Neural cell (in vitro differentiated cells): Measurements from ENCODE around the gene AFF1.

Source experiments
- EP300 ChIP-seq: fragments of 450-650 bp; conservative IDR thresholded peaks from 2 replicates; pipeline ENCODE4 v1.6.1; 2014; ENCODE audit warnings: antibody characterized with exemption, mild to moderate bottlenecking, moderate library complexity; ENCODE audit not compliant: poor library complexity, severe bottlenecking
- EZH2 ChIP-seq: fragments of 200-600, 300-800 bp; shearing (Covaris generic), sonication (generic); IDR thresholded peaks from 2 replicates; pipeline ENCODE4 v1.6.1; 2014; ENCODE audit warnings: antibody characterized with exemption, low read length, borderline replicate concordance, mild to moderate bottlenecking; ENCODE audit not compliant: insufficient read depth, poor library complexity, severe bottlenecking
- MXI1 ChIP-seq: fragments of 450-650 bp; conservative IDR thresholded peaks from 2 replicates; pipeline ENCODE4 v1.6.1; 2014; ENCODE audit warnings: antibody characterized with exemption, mild to moderate bottlenecking; ENCODE audit not compliant: poor library complexity, severe bottlenecking
- POLR2AphosphoS5 ChIP-seq: IDR thresholded peaks from 2 replicates; pipeline ENCODE4 v1.6.1; 2012
- RAD21 ChIP-seq: fragments of 450-650 bp; conservative IDR thresholded peaks from 2 replicates; pipeline ENCODE4 v1.6.1; 2014; ENCODE audit warnings: antibody characterized with exemption, mild to moderate bottlenecking, moderate library complexity
- SMC3 ChIP-seq: fragments of 450-650 bp; conservative IDR thresholded peaks from 2 replicates; pipeline ENCODE4 v1.6.1; 2014; ENCODE audit warnings: antibody characterized with exemption, mild to moderate bottlenecking, moderate library complexity; ENCODE audit not compliant: poor library complexity
- TAF1 ChIP-seq: IDR thresholded peaks from 2 replicates; pipeline ENCODE4 v1.6.1; 2012; ENCODE audit warnings: low read depth
- TF ChIP-seq, protein P1 (sequence below): fragments of 450-650 bp; IDR thresholded peaks from 2 replicates; pipeline ENCODE4 v1.5.1; 2014; ENCODE audit warnings: antibody characterized with exemption, mild to moderate bottlenecking, moderate library complexity; ENCODE audit not compliant: poor library complexity, severe bottlenecking
- TF ChIP-seq, protein P2 (sequence below): IDR thresholded peaks from 2 replicates; pipeline ENCODE4 v1.6.1; 2012; ENCODE audit warnings: borderline replicate concordance

DNA sequence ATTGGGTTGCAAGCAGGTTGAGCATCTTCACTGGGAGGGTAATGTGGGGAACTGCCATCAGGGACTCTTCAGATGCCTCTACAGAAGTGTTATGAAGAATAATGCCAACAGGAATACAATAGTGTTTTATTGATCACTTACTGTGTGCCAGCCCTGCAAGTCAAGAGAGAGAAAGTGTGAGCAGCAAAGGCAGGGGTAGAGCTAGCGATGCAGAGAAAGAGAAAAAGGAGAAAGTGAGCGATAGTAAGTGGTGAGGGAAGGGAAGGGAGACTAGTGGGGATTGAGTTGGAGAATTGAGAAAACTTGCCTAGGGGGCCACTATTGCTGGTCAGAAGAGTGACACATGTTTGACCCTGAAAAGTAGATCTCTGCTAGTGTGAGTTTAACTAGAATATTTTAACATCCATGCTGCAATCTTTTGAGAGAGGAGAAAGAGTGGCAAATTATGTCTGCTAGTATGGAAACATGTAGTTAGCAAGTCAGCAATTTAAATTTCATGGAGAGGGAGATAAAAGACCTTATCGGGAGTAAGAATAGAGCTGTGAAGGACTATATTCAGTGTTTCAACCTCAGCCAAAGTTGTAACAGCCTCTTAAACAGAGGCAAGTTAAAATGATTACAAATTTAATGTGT is 12.2 kb downstream of the AFF1 start:
- TF ChIP-seq, protein P1, sequence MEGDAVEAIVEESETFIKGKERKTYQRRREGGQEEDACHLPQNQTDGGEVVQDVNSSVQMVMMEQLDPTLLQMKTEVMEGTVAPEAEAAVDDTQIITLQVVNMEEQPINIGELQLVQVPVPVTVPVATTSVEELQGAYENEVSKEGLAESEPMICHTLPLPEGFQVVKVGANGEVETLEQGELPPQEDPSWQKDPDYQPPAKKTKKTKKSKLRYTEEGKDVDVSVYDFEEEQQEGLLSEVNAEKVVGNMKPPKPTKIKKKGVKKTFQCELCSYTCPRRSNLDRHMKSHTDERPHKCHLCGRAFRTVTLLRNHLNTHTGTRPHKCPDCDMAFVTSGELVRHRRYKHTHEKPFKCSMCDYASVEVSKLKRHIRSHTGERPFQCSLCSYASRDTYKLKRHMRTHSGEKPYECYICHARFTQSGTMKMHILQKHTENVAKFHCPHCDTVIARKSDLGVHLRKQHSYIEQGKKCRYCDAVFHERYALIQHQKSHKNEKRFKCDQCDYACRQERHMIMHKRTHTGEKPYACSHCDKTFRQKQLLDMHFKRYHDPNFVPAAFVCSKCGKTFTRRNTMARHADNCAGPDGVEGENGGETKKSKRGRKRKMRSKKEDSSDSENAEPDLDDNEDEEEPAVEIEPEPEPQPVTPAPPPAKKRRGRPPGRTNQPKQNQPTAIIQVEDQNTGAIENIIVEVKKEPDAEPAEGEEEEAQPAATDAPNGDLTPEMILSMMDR, result no peak
- TF ChIP-seq RAD21, result no peak
- TF ChIP-seq POLR2AphosphoS5, result no peak
- no peak for TF ChIP-seq EP300
- TF ChIP-seq TAF1, result no peak
- TF ChIP-seq MXI1, result no peak
- TF ChIP-seq EZH2, result no peak
- TF ChIP-seq, protein P2, sequence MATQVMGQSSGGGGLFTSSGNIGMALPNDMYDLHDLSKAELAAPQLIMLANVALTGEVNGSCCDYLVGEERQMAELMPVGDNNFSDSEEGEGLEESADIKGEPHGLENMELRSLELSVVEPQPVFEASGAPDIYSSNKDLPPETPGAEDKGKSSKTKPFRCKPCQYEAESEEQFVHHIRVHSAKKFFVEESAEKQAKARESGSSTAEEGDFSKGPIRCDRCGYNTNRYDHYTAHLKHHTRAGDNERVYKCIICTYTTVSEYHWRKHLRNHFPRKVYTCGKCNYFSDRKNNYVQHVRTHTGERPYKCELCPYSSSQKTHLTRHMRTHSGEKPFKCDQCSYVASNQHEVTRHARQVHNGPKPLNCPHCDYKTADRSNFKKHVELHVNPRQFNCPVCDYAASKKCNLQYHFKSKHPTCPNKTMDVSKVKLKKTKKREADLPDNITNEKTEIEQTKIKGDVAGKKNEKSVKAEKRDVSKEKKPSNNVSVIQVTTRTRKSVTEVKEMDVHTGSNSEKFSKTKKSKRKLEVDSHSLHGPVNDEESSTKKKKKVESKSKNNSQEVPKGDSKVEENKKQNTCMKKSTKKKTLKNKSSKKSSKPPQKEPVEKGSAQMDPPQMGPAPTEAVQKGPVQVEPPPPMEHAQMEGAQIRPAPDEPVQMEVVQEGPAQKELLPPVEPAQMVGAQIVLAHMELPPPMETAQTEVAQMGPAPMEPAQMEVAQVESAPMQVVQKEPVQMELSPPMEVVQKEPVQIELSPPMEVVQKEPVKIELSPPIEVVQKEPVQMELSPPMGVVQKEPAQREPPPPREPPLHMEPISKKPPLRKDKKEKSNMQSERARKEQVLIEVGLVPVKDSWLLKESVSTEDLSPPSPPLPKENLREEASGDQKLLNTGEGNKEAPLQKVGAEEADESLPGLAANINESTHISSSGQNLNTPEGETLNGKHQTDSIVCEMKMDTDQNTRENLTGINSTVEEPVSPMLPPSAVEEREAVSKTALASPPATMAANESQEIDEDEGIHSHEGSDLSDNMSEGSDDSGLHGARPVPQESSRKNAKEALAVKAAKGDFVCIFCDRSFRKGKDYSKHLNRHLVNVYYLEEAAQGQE, result no peak
- no peak for TF ChIP-seq SMC3
